Endothelial cell of umbilical vein (primary cell): ENCODE measurements around the gene COL1A2. TPM values are rescaled to one million over a fixed set of nuclear protein-coding genes. Genes with fewer than 3 reads are reported as not detected.

Experiments
- BruUV-seq: library from RNA; stranded (reverse); fragments of 400-500 nt; replicated peaks from 2 replicates; lab custom pipeline; 2021; lab: Mats Ljungman, UMichigan
- CTCF ChIA-PET: fragments of 300-600, 350-600 bp; sonication (Branson Sonifier 250); formaldehyde crosslinking; loops from one replicate; lab custom pipeline; 2021; ENCODE audit warnings: antibody characterized with exemption, inconsistent platforms; lab: Charles Lee
- POLR2A ChIA-PET: fragments of 300-600, 350-600 bp; sonication (Branson Sonifier 250); formaldehyde crosslinking; loops from one replicate; lab custom pipeline; 2021; ENCODE audit warnings: antibody characterized with exemption, inconsistent platforms; lab: Charles Lee
- DNase-seq: peaks from one replicate; pipeline ENCODE4 v3.0.0-alpha.2; 2011; ENCODE audit warnings: low read depth, low spot score
- FAIRE-seq: peaks from 2 replicates; lab custom pipeline; 2011; peaks lifted over from hg19 to GRCh38; lab: Jason Lieb, UNC
- H2AFZ ChIP-seq: 2 replicates; pipeline ENCODE4 v1.6.0; 2012; ENCODE audit warnings: low read depth, low read length, control low read depth, inconsistent platforms
- H3K27ac ChIP-seq: 2 replicates; pipeline ENCODE4 v1.5.1; 2011; ENCODE audit warnings: low read depth, mild to moderate bottlenecking, control low read depth, low read length, moderate library complexity; ENCODE audit not compliant: insufficient read depth
- H3K27me3 ChIP-seq, 2 experiments: 2 replicates each; pipeline versions ENCODE4 v1.6.0 to v1.6.1; 2011; ENCODE audit warnings: low read length in 2 of 2, mixed read lengths in 1 of 2; ENCODE audit not compliant: control insufficient read depth in 2 of 2, insufficient read depth in 2 of 2
- H3K36me3 ChIP-seq, 2 experiments: 2 replicates in 1 of 2; 3 replicates in 1 of 2; pipeline ENCODE4 v1.5.1; 2011; ENCODE audit warnings: low read length in 2 of 2, mild to moderate bottlenecking in 1 of 2, moderate library complexity in 1 of 2; ENCODE audit not compliant: control insufficient read depth in 2 of 2, insufficient read depth in 2 of 2; ENCODE audit errors: extremely low read depth in 1 of 2
- H3K4me1 ChIP-seq: 3 replicates; pipeline ENCODE4 v1.5.1; 2011; ENCODE audit warnings: mild to moderate bottlenecking, low read length; ENCODE audit not compliant: control insufficient read depth, insufficient read depth; ENCODE audit errors: extremely low read depth
- H3K4me2 ChIP-seq: 2 replicates; pipeline ENCODE4 v1.6.1; 2011; ENCODE audit warnings: low read length, control low read depth, mixed read lengths; ENCODE audit not compliant: insufficient read depth
- H3K4me3 ChIP-seq, 3 experiments: fragments of 200-600 bp in 1 of 3; sonication (generic), shearing (Covaris generic) in 1 of 3; replicated peaks in 1 of 3; 2 replicates each; pipeline ENCODE4 v1.5.1; 2011 to 2016; ENCODE audit warnings: control low read depth in 3 of 3, low read length in 3 of 3, mild to moderate bottlenecking in 2 of 3, inconsistent platforms in 1 of 3, low read depth in 1 of 3, moderate library complexity in 1 of 3; ENCODE audit not compliant: insufficient read depth in 1 of 3
- H3K79me2 ChIP-seq: 2 replicates; pipeline ENCODE4 v1.6.0; 2012; ENCODE audit warnings: low read length, inconsistent platforms; ENCODE audit not compliant: control insufficient read depth, insufficient read depth
- H3K9ac ChIP-seq: replicated peaks from 2 replicates; pipeline ENCODE3; 2011; ENCODE audit warnings: low read length, control low read depth; ENCODE audit not compliant: insufficient read depth; ENCODE audit errors: extremely low read depth
- H3K9me1 ChIP-seq: replicated peaks from 3 replicates; pipeline ENCODE4 v1.6.0; 2011; ENCODE audit warnings: mild to moderate bottlenecking, low read length; ENCODE audit not compliant: control insufficient read depth, insufficient read depth; ENCODE audit errors: extremely low read depth
- H3K9me3 ChIP-seq: replicated peaks from 2 replicates; pipeline ENCODE4 v1.5.1; 2012; ENCODE audit warnings: low read length, inconsistent platforms; ENCODE audit not compliant: control insufficient read depth, insufficient read depth
- H4K20me1 ChIP-seq: replicated peaks from 2 replicates; pipeline ENCODE3; 2011; ENCODE audit warnings: mild to moderate bottlenecking, low read length; ENCODE audit not compliant: control insufficient read depth, insufficient read depth; ENCODE audit errors: extremely low read depth
- CTCF ChIP-seq, 2 donors: IDR thresholded peaks; 1 replicate in 1 of 2; 2 replicates in 1 of 2; pipeline ENCODE4 v1.5.1; 2011; ENCODE audit warnings: low read length in 2 of 2, mild to moderate bottlenecking in 2 of 2, moderate library complexity in 2 of 2, control low read depth in 1 of 2, inconsistent platforms in 1 of 2, low read depth in 1 of 2; ENCODE audit not compliant: insufficient read depth in 1 of 2; ENCODE audit errors: extremely low read depth in 1 of 2
- EZH2 ChIP-seq: IDR thresholded peaks from 2 replicates; pipeline ENCODE4 v1.6.1; 2012; ENCODE audit warnings: borderline replicate concordance, low read depth, mild to moderate bottlenecking, moderate library complexity, low read length, inconsistent platforms; ENCODE audit not compliant: severe bottlenecking
- FOS ChIP-seq: IDR thresholded peaks from 2 replicates; pipeline ENCODE4 v1.6.1; 2011; ENCODE audit warnings: mild to moderate bottlenecking, low read length, moderate library complexity, borderline replicate concordance; ENCODE audit not compliant: insufficient read depth
- GATA2 ChIP-seq: IDR thresholded peaks from 2 replicates; pipeline ENCODE4 v1.7.0; 2011; ENCODE audit warnings: low read depth, mild to moderate bottlenecking, moderate library complexity, mixed read lengths, low read length; ENCODE audit not compliant: insufficient read length, insufficient read depth
- JUN ChIP-seq: IDR thresholded peaks from 2 replicates; pipeline ENCODE4 v1.6.1; 2011; ENCODE audit warnings: borderline replicate concordance, low read depth; ENCODE audit not compliant: insufficient read length, insufficient read depth
- MYC ChIP-seq: IDR thresholded peaks from one replicate; pipeline ENCODE4 v1.6.1; 2011; ENCODE audit warnings: mild to moderate bottlenecking, low read depth, low read length
- POLR2A ChIP-seq: IDR thresholded peaks from 2 replicates; pipeline ENCODE4 v1.6.1; 2012; ENCODE audit warnings: low read depth, mild to moderate bottlenecking, control low read depth, low read length
- POLR2AphosphoS5 ChIP-seq: IDR thresholded peaks from 2 replicates; pipeline ENCODE4 v1.6.1; 2012; ENCODE audit warnings: low read depth, mild to moderate bottlenecking, control low read depth, low read length, moderate library complexity; ENCODE audit not compliant: insufficient read depth
- dilution Hi-C: fragments of 300-500 bp; cut with MboI; formaldehyde crosslinking; loops from one replicate; pipeline ENCODE4 v1.15.0; 2019; ENCODE audit warnings: low sequenced_read_pairs; ENCODE audit not compliant: extremely low pct_ligation_motif_present
- intact Hi-C: fragments of 100-400 bp; cut with micrococcal nuclease; formaldehyde crosslinking; loops from one replicate; pipeline ENCODE4 v1.10.0; 2022
- polyA plus RNA-seq, 4 experiments: library from polyadenylated mRNA; depleted of rRNA in 3 of 4; stranded (reverse) in 3 of 4; unstranded in 1 of 4; fragments of >200 nt; gene quantifications; 2 replicates each; pipeline versions ENCODE4 v1.2.1 to v1.2.3, GENCODE V29; 2011 to 2012; ENCODE audit warnings: missing spikeins in 1 of 4
- total RNA-seq: library from RNA; stranded (reverse); gene quantifications from 2 replicates; pipeline ENCODE4 v1.2.3, GENCODE V29; 2021
- TF ChIP-seq, protein P1 (sequence below): IDR thresholded peaks from 2 replicates; pipeline ENCODE4 v1.6.1; 2011; ENCODE audit not compliant: insufficient read depth, insufficient read length

Gene COL1A2
- total and polyA plus RNA-seq, 2 donors (not counting 3 experiments of a cell fraction or from before 2014, with no cell fraction given) = 28.9 to 40.8 TPM

- Histone ChIP-seq H3K4me3 (no peak overlapping the region), H3K9me1 (no peaks in the 10 kb centered on the region), H3K9me3 (no peaks in the 10 kb centered on the region), H3K36me3 (no peaks in the 10 kb centered on the region), H2AFZ (no peak overlapping the region), H3K27ac (no peak overlapping the region), H3K27me3 (peaks cover 0 to 6% of the 10 kb centered on the region in 2 experiments), H3K4me2 (no peak overlapping the region), H3K79me2 (no peaks in the 10 kb centered on the region), H3K9ac (no peak overlapping the region), H3K4me1 (no peaks in the 10 kb centered on the region), H4K20me1 (no peaks in the 10 kb centered on the region)
- ChIA-PET CTCF (interaction anchor here (0.9 kb wide), 1 partner anchor 34 kb away, joined by 3 read pairs; no protein-coding TSS in a partner anchor), POLR2A (no interaction called here)
- BruUV-seq = no TSS peak
- FAIRE-seq = no peak
- intact Hi-C loops (no loop called here), dilution Hi-C loops (no loop called here)
- TF ChIP-seq, protein P1, sequence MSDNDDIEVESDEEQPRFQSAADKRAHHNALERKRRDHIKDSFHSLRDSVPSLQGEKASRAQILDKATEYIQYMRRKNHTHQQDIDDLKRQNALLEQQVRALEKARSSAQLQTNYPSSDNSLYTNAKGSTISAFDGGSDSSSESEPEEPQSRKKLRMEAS = no peak
- no peak for TF ChIP-seq EZH2
- TF ChIP-seq POLR2A = no peak
- no peak for TF ChIP-seq CTCF (IDR thresholded peaks at IDR 0.05; ENCODE audit: extremely low read depth in 1 of 2, insufficient read depth in 1 of 2, low read depth in 1 of 2, low read length in 2 of 2)
- TF ChIP-seq MYC = no peak
- TF ChIP-seq GATA2 = no peak
- DNase-seq = no peak
Observed at GRCh38 chr7:94471604-94472003, 76.9 kb downstream of the COL1A2 start.

DNA sequence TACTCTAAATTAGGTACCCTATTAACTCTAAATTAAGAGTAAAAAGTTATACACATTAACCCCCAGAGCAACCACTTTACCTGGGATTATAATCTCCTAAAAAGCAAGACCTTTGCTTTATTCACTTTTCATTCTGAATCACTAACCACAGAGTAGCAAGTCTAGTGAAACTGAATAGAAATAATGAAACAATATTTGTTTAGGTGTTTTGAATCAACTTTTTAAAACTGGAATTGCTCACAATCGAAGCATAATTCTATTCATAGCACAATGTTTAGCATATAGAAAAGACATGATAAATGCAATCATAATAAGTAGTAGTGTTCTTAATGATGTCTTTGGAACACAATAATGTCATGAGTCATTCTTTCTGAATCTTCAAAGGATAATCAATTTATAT is 77.9 kb downstream of the COL1A2 start:
- no peak for DNase-seq
- no peak overlapping the region for H3K9ac ChIP-seq
- H3K27ac ChIP-seq = no peak overlapping the region
- dilution Hi-C loops = no loop called here
- H3K27me3 ChIP-seq = peaks cover 0 to 6% of the 10 kb centered on the region in 2 experiments
- intact Hi-C loops = no loop called here
- no peaks in the 10 kb centered on the region for H4K20me1 ChIP-seq
- POLR2A ChIA-PET = no interaction called here
- no peak overlapping the region for H2AFZ ChIP-seq
- H3K9me1 ChIP-seq = no peaks in the 10 kb centered on the region
- BruUV-seq = no TSS peak
- H3K4me1 ChIP-seq = no peaks in the 10 kb centered on the region
- no peak overlapping the region for H3K4me3 ChIP-seq
- FAIRE-seq = no peak
- H3K4me2 ChIP-seq = no peak overlapping the region
- H3K79me2 ChIP-seq = no peaks in the 10 kb centered on the region
- no peaks in the 10 kb centered on the region for H3K36me3 ChIP-seq
- CTCF ChIA-PET = interaction anchor here (1.1 kb wide), 1 partner anchor 22 kb away, joined by 3 read pairs; no protein-coding TSS in a partner anchor
- H3K9me3 ChIP-seq = no peaks in the 10 kb centered on the region
- TF ChIP-seq GATA2 = no peak
- no peak for TF ChIP-seq CTCF (IDR thresholded peaks at IDR 0.05; ENCODE audit: extremely low read depth in 1 of 2, insufficient read depth in 1 of 2, low read depth in 1 of 2, low read length in 2 of 2)
- no peak for TF ChIP-seq POLR2A
- TF ChIP-seq MYC = no peak
- no peak for TF ChIP-seq POLR2AphosphoS5
- no peak for TF ChIP-seq FOS
- TF ChIP-seq, protein P1 = no peak
- TF ChIP-seq JUN = no peak
- no peak for TF ChIP-seq EZH2
